ENCODE data around the gene SIAH3. TPM values are rescaled to one million over a fixed set of nuclear protein-coding genes. Genes with fewer than 3 reads are reported as not detected.

SIAH3 gene
- polyA plus RNA-seq, 4 donors = 0.65 to 0.90 (median 0.82) TPM

DNA sequence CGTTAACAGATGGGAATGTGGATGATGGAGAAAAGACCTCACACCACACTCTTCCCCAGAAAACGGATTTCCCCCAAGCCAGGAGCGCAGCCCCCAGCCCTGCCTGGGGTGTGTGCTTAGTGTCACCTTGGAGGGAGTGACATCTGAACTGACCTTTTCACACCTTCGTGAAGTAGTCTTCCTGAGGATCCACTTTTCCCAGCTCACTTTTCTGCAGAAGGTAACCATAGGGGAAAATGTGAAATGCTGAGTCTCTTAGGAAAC, 26.2 kb downstream of the SIAH3 start:
- no peak for DNase-seq (ENCODE audit: low read depth in 4 of 4, low spot score in 3 of 4)

- DNase-seq (ENCODE audit: low read depth in 4 of 4, low spot score in 3 of 4) = no peak
Observed at GRCh38 chr13:45823583-45823982, 28.0 kb downstream of the SIAH3 start.

- DNase-seq (ENCODE audit: low read depth in 4 of 4, low spot score in 3 of 4) = no peak
Observed at GRCh38 chr13:45821811-45822210, 29.7 kb downstream of the SIAH3 start.

DNA sequence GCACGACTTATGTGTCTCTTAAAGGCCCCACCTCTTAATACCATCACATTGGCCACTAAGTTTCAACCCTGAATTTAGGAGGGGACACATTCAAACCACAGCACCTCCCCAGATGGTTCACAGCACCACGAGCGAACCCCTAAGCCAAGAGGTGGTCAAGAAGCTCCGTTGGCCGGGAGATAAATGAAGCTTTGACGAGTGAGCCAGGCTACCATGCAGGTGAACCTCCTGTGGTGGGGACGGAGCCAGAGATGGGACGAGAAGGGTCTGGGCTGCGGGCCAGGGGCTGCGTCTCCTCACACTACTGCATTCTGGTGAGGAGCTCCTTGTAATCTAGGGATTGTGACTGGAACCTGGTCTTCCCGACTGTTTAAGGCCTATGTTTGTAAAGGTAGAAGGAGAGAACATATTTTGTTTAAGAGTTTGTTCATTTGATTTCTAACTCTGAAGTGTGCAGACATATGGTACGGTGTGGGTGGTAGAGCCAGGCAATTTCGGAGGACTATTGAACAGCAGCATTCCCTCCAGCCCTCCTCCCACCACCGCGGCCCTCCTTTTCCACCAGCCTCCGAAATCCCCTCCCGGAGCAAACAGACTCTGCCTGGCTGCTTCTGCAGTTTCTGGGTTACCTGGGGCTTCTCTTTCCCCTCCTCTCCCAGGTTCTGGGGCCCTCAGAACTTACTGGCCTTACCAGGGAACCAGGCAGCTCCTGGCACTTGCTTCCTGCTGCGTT, 31.3 kb downstream of the SIAH3 start:
- DNase-seq (ENCODE audit: low read depth in 4 of 4, low spot score in 3 of 4) = no peak

DNA sequence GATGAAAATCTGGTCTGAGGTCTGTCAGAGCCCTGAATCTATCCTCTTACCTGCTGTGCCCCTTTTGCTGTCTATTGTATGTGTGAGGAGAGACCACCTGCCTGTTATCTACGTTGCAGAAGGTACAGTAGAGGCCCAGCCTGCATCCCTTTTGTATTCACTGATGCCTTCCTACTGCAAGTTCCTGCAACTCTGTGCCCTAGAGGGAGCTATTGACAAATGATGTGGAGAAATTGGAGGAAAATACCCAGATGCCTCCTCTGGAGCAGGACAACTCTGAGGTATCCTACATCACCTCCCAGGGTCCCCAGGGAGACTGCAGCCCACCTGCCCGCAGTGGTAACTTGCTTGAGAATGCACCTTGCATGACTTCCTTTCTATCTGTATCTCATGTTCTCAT, 33.7 kb downstream of the SIAH3 start:
- no peak for DNase-seq (ENCODE audit: low read depth in 4 of 4, low spot score in 3 of 4)

- DNase-seq (ENCODE audit: low read depth in 4 of 4, low spot score in 3 of 4) = no peak
Observed at GRCh38 chr13:45816427-45816826, 35.1 kb downstream of the SIAH3 start.

DNA sequence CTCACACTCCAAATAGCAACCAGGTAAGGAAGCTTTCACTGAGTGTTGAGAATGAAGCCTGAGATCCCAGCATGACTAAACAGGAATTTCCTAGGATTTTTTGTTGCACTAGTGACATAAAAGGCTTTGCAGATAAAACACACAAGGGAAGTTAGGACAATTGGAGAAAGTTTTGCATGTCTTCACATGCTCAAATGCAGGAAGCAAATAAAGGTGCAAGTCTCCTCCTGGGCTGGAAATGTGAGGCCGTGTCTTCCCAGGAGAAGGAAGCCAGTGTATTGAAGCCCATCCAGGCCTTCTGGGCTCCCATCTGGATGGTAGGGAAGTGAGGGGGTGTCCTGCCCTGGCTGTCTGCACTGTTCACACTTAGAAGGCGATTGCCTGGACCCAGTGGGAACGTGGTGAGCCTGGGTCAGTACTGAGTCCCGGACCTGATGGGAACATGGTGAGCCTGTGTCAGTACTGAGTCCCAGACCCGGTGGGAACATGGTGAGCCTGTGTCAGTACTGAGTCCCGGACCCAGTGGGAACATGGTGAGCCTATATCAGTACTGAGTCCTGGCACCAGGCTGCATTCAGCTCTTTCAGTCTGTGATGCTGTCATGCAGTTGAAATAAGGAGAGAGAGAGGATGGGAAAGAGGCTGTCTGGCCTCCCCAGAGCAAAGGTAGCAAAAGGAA, 38.7 kb downstream of the SIAH3 start:
- DNase-seq (ENCODE audit: low read depth in 4 of 4, low spot score in 3 of 4) = no peak

DNA sequence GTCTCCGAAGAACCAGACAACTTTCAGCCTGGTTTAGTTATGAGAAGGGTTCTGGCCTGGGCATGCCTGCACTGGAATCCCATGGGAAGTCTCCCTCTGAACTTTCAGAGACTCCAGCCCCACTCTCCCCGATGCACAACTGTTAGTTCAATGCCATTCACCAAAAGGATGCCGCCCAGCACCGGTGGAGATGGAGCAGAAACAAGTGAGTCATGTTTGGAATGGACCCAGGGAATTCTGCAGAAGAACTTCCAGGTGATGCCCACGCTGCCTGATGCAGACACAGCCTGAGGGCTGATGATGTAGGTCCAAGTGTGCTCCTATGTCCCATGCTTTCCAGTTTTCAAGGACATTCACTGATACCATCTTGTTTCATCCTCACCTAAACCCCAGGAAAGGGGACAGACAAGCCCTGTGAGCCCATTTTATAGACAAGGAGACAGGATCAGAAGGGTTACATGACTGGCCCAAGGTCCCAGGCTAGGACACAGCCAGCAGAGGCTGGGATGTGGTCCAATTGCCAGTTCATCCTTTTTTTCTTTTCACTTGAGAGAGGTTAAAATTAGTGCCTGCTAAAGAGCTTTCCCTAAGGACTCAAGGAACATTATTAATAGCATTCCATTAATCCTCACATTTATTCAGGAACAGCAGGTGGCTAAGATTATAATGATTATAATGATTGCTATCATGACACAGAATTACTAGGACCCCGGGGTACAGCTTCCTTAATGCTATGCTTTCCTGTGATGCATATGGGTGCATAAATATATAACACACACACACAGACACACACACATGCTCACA, 39.5 kb downstream of the SIAH3 start:
- DNase-seq (ENCODE audit: low read depth in 4 of 4, low spot score in 3 of 4) = no peak

DNA sequence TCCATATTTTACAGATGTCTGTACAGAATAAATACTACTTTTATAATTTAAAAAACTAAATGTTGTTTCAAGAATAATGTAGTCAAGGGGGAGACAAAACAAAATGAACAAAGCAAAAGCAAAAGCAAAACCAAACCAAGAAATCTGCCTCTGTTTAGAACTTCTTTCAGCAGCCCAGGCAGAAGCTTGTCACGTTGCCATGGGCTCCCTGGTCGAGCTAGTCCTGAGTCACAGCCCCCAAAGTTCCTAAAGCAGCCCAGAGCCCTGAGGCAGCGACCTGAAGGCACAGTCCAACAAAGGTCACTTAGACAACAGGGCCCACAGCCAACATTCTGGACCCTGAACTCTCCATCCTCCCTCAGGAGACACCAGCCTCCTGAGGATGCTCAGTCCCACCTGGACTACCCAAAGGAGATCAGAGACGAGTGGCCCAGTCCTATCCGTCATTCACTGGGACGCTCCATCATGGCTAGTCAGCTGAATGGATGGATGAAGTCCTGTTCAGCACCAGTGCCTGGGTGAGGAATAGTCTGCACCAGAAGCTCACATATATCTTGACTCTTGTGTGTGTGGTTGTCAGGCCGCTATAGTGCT, 41.7 kb downstream of the SIAH3 start:
- DNase-seq (ENCODE audit: low read depth in 4 of 4, low spot score in 3 of 4) = no peak

- DNase-seq (ENCODE audit: low read depth in 4 of 4, low spot score in 3 of 4) = no peak
Observed at GRCh38 chr13:45808925-45809324, 42.6 kb downstream of the SIAH3 start.

DNA sequence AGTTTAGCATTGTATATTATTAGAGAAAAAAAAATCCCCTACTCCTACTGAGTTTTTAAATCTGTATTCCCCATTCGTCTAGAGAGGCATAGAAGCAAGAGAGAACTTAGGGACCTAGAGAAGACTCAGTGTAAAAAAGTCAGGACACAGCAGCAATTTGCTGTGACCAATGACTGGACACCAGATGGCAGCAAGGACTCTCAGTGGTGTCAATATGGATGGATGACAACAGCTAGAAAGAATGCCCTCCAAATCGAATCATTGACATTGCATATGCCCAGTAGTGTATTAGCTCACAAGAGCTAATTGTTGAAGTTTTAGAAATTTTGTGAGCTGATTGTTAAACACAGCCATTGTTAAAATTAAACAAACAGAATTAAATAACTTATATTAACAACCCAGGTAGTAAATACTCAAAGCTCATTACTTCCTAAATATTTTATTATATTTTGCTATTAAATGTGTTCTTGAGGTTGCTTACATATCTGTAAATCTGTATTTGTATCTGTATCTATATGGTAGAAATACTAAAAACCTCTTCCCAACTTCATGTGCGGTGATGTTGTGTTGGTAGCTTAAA, 43.9 kb downstream of the SIAH3 start:
- DNase-seq (ENCODE audit: low read depth in 4 of 4, low spot score in 3 of 4) = no peak

DNA sequence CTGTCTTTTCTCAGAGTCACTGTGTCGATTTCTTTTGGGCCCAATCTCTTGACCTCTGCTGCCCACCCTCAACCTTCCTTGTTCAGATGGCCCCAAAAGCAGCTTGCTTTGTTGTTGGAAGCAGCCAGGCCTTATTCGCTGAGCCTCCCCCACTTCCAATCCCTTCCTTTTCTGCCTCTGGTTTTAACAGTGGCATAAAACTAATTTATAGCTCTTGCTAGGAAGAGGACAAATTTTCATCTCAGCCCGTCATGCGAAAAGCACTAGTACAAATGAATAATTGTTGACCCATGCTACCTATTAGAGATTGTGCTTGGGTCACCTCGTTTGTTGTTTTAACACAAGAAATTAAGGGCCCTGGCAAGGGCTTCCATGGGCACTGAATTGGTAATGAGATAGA, 51.1 kb downstream of the SIAH3 start:
- no peak for DNase-seq (ENCODE audit: low read depth in 4 of 4, low spot score in 3 of 4)

- no peak for DNase-seq (ENCODE audit: low read depth in 4 of 4, low spot score in 3 of 4)
Observed at GRCh38 chr13:45799451-45799850, 52.1 kb downstream of the SIAH3 start.

DNA sequence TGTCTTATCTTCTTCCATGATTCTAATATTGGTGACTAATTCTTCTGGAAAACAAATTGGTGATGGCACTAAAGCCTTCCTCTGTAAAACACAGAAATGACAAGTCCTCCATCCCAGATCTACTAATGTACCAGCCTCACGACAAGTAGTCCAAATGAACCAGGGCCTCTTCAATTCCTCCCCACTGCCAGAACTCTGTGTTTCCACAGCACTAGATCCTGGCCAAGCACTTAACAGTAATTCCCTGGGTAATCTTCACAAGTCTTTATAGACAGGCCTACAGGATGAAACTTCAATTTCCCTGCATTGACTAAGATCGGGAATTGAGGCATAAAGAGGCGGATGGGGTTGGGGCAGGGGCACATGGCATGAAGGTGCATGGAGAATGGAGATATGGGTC, 52.7 kb downstream of the SIAH3 start:
- no peak for DNase-seq (ENCODE audit: low read depth in 4 of 4, low spot score in 3 of 4)

DNA sequence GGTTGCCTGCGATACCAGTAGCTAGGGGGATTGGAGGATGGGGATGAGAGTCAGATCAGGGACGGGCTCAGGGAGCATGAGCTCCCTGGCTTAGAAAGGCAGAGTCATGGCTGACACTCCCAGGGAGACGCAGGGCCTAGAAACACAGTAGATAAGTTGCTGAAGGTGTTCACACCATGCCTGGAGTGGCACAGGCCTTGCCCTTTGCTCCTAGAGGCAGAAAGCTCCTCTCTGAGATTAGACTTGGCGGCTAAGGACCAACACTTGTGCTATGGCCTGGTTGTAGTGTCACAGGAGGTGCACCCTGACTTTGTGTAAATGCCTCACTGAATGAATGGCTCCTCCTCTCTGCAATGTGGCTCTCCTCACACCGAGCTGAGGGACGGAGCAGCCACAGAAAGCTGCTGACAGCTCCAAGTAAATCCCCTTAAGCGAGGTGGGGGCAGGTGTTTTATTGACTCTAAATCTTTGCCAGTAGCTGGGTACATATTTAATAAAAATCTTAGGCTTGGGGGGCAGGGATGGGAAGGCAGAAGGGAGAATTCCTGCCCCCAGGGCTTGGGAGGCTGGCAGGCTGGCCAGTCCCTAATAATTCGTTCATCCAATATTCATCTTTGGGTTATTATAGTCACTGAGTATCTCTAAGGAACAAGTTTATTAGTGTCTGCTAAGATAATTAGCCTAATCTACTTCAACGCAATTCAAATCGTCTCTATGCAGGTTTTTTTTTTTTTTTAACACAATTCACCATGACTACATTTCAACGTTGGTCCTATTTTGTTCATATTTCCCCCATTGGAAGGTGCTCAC, 54.9 kb downstream of the SIAH3 start:
- no peak for DNase-seq (ENCODE audit: low read depth in 4 of 4, low spot score in 3 of 4)

- no peak for DNase-seq (ENCODE audit: low read depth in 4 of 4, low spot score in 3 of 4)
Observed at GRCh38 chr13:45792827-45793303, 58.7 kb downstream of the SIAH3 start.

GRCh38 chr13:45788011-45788410, 63.5 kb downstream of the SIAH3 start:
- DNase-seq (ENCODE audit: low read depth in 4 of 4, low spot score in 3 of 4) = no peak

DNA sequence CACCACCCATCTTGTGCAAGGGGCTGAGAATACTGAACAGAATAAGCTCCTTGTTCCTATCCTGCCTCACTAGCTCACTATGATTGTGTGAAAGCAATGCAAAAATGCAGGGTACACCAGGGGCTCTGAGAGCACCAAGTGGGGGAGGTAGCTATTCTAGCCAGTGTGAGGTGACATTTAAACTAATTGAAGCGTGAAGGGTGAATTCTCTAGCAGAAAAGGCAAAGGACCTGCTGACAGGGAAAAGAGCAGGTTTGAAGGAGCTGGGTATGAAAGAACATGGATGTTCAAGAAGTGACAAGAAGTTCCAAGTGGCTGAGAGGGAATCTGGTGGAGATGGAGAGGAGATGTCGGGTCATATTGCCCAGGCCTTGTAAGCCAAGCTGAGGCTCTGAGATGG, 64.2 kb downstream of the SIAH3 start:
- no peak for DNase-seq (ENCODE audit: low read depth in 4 of 4, low spot score in 3 of 4)

DNA sequence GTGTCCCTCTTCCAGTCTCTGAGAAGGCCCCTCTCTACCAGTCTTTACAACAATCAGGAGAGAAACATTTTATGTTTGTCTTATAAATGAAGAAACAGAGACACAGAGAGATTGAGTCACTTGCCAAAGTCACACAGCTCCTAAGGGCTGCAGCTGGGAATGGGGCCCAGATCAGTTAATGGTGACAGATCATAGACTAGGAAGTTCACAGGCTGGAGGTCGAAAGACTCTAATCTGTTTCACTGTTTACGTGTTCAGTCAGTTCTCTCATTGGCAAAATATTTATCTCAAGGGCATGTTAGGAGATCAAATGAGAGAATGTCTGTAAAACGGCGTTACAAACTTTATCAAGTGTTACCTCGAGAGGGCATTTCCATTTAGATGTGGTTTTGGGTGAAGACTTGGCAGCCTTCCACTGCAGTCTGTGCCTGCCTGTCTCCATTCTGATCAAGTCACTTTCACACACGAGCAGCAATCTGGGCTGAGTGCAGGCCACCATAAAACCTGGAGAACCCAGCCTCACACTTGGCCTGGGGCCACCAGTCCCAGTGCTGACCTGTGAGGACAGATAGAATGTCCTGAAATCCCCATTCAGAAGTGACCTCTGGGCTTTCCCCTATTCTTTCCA, 65.1 kb downstream of the SIAH3 start:
- no peak for DNase-seq (ENCODE audit: low read depth in 4 of 4, low spot score in 3 of 4)
